Cortex of kidney (tissue), 1 donor: ENCODE data around the gene BRF1.

Experiments used
- DNase-seq: peaks from one replicate; lab custom pipeline; 2025; lab: John Stamatoyannopoulos, UW

Gene BRF1

DNA sequence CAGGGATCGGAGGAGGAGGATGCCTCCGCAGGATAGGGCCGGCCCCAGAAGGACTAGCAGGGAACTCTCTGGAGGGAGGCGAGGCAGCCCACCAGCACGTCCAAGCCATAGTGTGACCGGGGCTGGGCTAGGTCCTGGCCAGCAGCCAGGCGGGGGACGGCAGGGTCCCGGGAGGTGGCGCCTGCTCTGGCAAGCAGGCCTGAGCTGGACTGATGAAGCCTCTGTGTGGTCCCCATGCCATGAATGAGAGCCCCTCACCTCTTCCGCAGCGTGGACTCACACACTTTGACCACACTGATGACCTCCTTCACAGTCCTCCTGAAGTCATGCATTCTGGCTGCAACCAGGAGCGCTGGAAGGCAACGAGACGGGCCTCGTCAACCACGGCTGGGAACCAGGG is 72.2 kb downstream of the BRF1 start:
- DNase-seq = no peak

DNA sequence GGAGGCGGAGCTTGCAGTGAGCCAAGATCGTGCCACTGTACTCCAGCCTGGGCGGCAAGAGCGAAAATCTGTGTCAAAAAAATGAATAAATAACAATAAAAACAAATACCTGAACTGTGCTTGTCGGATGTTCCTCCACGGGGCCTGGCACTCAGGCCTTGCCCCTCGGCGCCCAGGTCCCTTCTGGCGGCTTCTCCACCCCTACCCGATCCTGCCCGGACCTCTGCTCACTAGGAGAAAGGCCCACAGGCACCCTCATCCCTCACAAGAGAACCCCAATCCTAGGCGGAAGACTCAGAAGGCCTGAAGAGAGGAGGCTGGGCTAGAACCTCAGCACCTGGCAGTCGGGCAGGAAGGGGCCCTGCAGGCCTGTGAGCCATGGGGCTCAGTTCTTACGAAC is 73.5 kb downstream of the BRF1 start:
- no peak for DNase-seq

DNA sequence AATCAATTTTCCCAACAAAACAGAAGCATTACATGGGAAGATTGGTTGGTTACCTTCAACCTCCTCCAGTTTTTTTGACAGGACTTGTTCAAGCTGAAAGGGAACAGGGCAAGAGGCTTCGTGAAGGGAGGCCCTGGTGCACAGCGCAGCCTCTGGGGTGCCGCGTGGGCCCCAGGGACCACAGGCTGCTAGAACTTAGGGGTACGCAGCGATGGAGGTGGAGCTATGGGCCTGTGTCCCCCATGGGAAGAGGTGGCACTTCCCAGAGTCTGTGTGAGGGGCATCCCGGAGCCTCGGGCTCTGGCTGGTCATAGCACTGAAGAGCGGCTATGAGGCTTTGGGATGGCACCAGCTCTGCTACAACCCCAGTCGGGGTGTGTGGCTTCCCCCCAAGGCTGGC is 74.6 kb downstream of the BRF1 start:
- DNase-seq = no peak

DNA sequence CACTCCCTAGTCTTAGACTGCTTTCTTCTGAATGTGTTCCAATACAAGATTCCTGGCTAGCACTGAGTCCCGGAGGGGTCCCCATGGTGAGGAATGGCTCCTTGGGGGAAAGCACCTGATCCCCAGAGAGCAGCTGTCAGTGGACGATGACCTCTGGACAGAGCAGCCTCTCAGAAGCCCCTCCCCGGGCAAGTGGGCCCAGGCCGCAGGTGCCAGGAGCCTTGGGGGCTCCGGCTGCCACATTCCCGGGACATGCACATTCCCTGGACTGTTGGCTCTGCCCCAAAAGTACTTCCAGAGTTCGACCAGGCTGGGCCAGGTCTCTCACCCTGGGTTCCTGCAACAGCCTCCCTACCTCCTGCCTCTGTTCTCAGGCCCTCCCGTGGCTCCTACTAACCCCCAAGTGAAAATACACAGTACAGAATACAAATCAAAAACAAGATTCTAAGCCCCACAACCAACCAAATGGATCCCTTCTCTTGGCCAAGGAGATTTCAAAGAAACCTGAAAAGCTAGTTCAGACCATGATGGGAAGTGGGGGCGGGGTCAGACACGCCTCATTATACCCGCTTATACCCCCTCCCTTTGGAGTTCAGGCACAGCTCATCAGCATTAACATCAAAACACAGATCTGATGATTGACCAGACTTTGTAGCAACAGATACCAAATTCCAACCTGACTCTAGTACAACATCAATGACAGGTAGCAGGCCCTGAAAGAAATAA is 75.8 kb downstream of the BRF1 start:
- DNase-seq = no peak

GRCh38 chr14:105223770-105224544 is 76.8 kb downstream of the BRF1 start:
- no peak for DNase-seq

GRCh38 chr14:105223260-105223659 is 77.5 kb downstream of the BRF1 start:
- DNase-seq = no peak

GRCh38 chr14:105221598-105222178 is 79.1 kb downstream of the BRF1 start:
- DNase-seq = no peak

DNA sequence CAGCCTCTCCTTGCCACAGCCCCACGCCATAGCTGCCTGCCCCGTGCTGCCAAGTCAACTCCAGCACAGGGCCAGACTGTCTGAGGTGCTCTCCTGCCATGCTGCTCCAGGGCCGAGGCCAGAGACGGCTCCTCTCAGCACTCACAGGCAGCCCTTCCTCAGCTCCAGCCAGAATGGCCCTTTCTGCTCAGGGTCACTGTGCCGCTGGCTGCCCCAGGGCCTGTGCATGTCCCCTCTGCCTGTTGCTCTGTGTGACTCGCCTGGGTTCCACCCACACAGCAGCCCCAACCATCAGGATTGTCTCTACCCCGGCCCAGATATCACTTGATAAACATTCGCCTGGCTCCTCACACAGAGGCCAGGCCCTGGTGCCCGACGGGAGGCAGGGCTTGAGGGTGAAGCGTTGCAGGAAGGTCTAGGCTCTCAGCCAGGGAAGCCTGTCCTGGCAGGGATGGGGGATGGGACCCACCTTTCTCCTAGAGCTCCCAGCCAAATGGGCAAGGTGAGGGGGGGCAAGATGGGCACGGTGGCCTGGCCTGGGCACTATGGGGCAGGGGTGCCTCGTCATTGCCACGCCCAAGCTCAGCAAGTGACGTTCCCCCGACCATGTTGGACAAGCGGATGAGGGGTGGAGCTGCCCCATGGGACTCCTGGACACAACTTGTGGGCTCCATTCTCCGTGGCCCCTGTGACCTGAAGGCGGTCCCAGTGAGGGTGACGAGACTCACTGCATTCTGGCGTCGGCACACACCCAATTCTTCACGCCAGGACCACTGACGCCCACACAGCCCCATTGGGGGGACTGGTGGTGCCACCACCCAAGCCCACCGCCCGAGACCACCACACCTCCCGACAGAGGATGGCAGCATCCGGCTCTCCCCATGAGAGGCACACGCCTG is 79.9 kb downstream of the BRF1 start:
- DNase-seq = no peak

DNA sequence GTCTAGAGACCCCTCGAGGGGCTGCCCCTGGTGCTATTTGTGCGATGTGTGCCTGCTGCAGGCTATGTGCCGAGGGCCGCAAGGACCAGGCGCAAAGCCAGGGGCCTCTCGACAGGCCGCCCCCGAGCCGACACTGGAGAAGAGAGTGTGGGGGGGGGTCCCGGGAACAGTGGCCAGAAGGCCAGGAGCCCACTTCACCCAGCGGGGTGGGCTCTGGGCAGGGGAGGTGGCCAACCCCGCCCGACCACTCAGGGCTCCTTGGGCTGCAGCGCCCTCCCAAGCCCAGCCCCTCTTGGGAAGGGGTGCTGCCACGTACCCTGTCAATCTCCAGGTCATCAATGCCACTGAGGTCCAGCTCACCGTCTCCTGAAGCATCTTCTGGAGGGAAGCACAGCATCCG is 81.0 kb downstream of the BRF1 start:
- no peak for DNase-seq

GRCh38 chr14:105219043-105219612 is 81.7 kb downstream of the BRF1 start:
- DNase-seq = no peak

- DNase-seq = no peak
Measured at GRCh38 chr14:105218611-105219010, 82.2 kb downstream of the BRF1 start.

- no peak for DNase-seq
Measured at GRCh38 chr14:105217774-105218173, 83.0 kb downstream of the BRF1 start.

- DNase-seq = no peak
Measured at GRCh38 chr14:105216490-105217247, 84.1 kb downstream of the BRF1 start.

- DNase-seq = no peak
Measured at GRCh38 chr14:105215602-105216001, 85.2 kb downstream of the BRF1 start.

DNA sequence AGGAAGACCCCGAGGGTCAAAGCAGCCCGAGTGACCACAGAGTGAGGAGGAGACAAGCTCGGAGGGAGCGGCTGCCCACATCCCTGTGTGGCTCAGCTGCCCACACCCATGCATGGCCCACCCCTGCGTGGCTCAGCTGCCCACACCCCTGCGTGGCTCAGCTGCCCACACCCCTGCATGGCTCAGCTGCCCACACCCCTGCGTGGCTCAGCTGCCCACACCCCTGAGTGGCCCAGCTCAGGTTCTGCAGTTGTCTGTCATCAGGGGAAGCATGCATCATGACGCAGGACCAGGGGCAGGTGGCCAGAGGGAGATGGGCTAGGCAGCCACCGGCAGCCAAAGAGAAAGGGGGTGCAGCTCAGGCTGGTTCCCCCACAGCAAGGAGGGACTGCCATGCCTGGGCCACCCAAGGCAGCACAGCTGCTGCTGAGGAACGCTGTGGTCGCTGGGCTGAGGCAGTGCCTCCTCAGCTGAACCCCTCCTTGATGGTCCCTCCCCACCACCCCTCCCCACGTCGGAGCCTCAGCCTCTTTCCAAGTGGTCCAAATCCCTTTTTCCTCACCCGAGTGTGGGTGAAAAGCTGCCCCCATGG is 86.4 kb downstream of the BRF1 start:
- no peak for DNase-seq

DNA sequence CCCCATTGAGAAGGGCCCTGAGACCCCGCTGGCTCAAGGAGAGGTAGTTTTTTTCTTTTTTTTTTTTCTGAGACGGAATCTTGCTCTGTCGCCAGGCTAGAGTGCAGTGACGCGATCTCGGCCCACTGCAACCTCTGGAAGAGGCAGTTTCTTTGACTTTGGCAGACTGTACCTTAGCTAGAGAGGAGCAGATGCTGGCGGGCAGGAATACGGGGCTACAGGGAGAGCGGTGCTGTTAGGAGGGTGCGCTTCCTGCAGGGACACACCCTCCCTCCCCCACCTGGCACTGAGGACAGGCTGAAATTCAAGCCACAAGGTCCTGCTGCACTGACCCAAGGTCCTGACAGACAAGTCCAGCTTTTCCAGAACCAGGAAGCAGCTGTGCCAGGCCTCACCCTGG is 87.4 kb downstream of the BRF1 start:
- DNase-seq = no peak

GRCh38 chr14:105212541-105213300 is 88.1 kb downstream of the BRF1 start:
- no peak for DNase-seq

- DNase-seq = no peak
Measured at GRCh38 chr14:105211758-105212089, 89.1 kb downstream of the BRF1 start.

DNA sequence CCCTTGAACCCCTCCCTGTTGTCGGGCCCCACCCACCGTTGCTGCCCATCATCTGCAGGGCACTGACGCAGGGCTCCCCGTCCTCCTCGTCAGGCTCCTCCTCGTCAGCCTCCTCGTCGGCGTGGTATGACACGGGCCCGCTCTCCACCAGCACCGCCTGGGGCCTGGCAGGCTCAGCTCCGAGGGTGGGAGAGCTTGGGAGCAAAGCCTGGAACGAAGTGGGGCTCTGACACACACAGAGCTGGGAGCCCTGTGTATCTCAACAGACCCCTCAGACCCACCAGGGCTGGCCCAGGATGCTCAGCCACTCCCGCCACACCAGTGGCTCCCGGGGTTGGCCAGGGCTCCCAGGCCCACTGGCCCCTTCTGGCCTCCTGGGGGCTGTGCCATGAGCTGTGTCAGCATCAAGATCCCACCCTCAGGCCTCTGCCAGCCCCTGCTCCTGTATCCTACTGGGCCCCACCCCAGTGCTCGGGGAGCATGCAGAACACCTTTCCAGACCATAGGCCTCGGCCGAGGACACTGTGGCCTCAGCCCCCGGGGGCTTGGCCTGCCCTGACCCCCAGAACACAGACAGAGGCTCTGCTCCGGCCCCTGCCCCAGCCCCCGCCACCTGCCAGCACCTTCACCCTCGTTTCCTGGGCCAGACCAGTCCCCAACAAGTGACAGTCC is 89.6 kb downstream of the BRF1 start:
- DNase-seq = no peak
